GM21526 (cell line): ENCODE measurements around the gene RAB10.
"Not testable (repeated sequence)": the region's sequence is repeated elsewhere in the genome, so short reads cannot be mapped to it uniquely, and the experiment has no call there.

Experiments
- ATAC-seq: cut with Tn5 transposase; IDR thresholded peaks from one replicate; pipeline ENCODE4 v1.9.1; 2021; ENCODE audit warnings: moderate library complexity; ENCODE audit not compliant: unreplicated experiment, low FRiP score

RAB10 gene

DNA sequence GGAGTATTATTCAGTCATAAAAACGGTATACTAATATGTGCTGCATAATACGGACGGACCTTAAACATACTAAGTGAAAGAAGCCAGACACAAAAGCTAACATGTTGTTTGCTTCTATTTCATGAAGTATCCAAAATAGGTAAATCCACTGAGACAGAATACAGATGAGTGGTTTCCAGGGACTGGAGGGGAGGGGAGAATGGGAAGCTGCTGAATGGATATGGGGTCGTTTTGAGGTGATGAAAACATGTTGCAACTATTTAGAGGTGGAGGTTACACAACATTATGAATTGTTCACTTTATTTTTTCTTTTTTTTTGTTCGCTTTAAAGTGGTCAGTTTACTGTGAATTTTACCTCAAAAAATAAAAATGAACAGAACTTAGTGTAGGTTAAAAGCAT, 52.9 kb downstream of the RAB10 start:
- ATAC-seq = no peak

DNA sequence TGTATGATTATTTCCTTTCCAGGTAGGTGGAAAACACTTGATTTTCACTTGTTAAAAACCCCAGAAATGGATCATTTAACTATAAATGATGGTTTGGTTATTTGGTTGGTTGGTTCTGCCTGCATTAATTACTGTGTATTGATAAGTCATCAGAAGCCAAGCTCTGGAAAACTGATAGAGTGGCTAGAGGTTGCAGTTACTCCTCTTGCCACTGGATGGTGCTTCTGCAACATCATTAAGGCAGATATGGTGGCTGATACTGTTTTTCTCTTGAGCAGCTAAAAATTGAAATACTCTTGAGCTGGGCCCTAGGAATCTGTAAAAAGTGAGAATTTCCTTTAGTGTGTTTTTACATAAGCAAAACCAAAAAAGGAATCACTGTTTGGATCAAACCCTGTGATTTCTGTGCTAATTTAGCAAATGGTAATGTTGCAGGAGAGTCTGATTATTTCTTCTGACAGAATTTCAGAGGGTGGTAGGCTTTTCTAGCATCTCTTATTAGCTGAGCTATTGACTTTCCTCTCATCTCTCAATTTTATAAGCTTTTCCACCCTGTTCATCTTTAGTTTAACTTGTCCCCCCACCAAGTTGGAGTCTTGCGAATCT, 54.3 kb downstream of the RAB10 start:
- no peak for ATAC-seq

DNA sequence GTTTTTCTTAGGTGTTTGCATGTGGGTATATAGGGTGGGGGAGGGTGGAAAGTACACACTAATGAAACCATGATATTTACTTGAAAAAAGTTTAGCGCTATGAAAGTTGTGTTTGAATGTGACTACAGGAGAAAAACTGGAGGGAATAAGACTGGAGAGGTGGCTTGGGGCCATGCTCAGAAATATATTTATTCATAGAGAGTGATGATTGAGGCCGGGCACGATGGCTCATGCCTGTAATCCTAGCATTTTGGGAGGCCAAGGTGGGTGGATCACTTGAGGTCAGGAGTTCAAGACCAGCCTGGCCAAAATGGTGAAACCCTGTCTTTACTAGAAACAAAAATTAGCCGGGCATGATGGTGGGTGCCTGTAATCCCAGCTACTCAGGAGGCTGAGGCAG, 55.0 kb downstream of the RAB10 start:
- not testable (repeated sequence) for ATAC-seq

DNA sequence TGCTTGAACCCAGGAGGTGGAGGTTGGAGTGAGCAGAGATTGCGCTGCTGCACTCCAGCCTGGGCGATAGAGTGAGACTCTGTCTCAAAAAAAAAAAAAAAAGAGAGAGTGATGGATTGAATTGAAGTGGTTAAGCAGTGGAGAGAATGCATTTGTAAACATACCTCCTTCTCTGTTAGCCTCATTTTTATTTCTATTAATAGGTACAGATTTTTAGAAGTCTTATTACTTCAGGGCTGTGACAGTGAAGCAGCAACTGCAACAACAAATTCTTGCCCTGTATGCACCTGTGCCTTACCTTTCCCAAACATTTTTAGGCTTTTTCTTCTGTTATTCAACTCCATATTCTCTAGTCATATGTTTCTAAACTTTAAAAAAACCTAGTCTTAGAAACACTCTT, 55.5 kb downstream of the RAB10 start:
- no peak for ATAC-seq

DNA sequence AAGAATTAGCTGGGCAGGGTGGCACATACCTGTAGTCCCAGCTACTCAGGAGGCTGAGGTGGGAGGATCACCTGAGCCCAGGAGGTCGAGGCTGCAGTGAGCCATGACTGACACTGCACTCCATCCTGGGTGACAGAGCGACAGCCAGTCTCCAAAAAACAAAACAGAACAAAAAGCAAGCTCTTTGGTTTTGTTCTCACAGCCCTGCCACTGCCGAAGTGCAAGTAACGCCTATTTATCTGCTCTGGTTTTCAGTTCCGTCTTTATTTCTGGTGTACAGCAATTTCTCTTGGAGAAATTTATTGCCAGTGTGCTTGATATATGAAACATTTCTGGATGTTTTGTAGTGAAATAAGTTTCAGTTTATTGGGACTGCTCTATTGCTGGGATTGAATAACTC, 61.9 kb downstream of the RAB10 start:
- no peak for ATAC-seq

DNA sequence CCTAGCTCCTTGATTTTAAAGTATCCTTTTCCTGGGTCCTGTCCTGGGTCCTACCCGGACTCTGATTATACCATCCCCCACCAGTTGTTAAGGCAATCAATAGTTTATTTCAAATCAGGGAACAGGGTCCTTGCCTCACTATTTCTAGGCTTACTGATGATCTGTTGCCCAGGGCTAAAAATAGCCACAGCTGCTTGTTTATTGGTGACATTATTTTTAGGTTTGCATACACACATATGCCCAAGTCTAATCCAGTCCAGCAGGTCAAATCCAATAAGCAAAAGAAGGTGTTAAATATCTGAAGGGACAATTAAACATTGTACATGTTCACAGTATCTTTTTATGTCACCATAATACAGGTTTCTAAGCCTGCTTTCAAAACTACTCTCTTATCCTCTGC, 66.0 kb downstream of the RAB10 start:
- no peak for ATAC-seq

DNA sequence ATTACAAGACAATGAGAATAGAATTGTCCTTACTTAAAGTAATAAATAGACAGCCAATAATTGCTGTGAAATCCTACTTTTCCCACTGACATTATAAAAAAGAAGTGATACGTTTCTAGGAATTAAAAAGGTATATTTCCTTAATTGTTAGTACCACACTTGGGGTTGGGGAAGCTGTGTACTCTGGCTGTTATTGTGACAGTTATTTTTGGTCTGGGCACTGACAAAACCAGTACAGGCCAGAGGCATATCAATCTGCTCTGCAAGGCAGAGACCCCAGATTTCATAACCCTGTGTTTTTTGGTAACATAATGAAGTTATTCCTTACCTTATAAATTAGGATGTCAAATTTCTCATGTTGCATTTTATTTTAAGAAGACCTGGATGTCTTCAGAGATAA, 66.5 kb downstream of the RAB10 start:
- ATAC-seq = no peak

DNA sequence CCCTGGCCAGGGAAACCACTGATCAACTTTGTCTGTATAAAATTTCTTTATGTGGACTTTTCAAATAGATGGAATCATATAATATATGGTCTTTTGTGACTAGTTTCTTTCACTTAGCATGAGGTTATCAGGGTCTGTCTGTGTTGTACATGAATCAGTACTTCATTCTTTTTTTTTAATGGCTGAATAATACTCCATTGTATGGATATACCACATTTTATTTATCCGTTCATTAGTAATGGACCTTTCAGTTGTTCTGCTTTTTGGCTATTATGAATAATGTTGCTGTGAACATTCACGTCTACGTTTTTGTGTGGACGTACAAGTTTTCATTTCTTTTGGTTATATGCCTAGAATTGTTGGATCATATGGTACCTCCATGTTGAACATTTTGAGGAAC, 69.9 kb downstream of the RAB10 start:
- ATAC-seq = no peak

DNA sequence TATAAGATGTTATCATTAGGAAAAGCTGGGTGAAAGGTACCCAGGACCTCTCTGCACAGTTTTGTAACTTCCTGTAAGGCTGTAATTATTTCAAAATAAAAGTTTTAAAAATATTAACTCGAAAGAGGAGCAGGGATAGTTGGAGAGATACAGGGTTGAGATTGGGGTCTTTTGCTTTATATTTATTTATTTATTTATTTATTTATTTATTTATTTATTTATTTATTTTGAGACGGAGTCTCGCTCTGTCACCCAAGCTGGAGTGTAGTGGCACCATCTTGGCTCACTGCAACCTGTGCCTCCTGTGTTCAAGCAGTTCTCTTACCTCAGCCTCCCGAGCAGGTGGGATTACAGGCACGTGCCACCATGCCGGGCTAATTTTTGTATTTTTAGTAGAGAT, 74.8 kb downstream of the RAB10 start:
- not testable (repeated sequence) for ATAC-seq

DNA sequence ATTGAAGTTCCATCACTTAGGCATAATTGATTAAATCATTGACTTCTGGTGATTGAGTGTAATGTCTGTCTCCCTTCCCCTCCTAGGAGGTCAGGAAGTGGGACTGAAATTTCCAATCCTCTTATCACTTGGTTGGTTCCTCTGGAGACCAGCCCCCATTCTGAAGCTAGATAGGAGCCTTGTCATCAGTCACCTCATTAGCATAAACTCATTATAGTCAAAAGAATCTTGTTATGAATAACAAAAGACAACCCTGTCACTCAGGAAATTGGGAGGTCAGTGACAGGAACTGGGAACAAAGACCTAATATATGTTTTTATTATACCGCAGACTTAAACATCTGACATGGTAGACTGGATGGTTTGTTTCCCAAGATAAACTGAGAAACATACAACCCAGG, 78.3 kb downstream of the RAB10 start:
- ATAC-seq = no peak

DNA sequence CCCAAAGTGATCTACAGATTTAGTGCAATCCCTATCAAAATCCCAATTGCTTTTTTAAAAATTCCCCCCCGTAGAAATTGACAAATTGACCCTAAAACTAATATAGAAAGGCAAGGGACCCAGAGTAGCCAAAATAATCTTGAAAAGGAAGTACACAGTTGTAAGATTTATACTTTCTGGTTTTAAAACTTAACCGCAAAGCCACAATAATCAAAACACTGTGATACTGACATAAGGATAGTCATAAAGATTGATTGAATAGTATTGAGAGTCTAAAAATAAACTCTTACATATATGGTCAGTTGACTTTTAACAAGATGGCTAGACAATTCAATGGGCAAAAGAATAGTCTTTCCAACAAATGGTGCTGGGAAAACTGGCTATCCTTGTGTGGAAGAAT, 80.3 kb downstream of the RAB10 start:
- no peak for ATAC-seq

DNA sequence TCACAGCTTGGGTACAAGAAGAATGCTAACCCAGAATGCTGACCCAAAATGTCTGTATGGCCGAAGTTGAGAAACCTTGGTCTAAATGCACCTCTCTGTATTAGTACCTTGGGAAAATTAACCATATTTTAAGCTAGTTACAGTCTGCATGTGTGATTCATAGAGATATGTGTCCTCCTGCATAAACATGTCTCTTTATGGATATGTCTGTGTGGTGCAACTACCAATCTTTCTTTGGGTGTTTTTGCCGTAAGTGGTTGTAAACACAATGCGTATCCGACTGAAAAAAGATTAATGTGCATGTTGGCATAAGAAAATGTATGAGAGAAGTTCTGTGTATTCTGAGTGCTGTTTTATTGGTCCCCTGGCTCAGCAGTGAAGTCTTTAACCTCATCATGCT, 84.8 kb downstream of the RAB10 start:
- no peak for ATAC-seq

DNA sequence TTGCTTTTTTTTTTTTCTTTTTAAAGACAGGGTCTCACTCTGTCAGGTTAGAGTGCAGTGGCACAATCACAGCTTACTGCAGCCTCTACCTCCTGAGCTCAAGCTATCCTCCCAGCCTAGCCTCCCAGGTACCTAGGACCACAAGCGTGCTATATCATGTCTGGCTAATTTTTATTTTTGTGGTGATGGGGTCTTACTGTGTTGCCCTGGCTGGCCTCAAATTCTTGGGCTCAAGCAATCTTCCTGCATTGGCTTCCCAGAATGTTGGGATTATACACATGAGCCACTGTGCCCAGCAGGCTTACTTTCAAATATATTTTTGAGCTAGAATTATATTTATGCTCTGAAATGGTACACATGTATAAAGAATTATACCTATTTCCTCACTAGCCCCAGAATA, 85.6 kb downstream of the RAB10 start:
- ATAC-seq = no peak

DNA sequence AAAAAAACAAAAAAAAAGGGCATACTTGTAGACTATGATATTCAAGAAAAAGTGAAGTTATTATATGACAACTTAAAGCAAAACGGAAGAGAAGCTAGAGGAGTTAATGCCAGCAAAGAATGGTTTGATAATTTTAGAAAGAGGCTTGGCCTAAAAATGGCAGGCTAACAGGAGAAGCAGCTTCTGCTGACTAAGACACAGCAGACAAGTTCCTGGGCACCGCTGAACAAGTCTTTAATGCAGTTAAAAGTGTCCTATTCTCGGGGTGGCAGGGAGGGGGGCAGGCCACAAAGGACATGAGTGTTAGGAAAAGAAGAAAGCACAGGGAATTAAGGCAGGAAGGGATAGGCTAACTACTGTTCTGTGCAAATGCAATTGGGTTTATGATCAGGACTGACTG, 88.7 kb downstream of the RAB10 start:
- ATAC-seq = no peak

DNA sequence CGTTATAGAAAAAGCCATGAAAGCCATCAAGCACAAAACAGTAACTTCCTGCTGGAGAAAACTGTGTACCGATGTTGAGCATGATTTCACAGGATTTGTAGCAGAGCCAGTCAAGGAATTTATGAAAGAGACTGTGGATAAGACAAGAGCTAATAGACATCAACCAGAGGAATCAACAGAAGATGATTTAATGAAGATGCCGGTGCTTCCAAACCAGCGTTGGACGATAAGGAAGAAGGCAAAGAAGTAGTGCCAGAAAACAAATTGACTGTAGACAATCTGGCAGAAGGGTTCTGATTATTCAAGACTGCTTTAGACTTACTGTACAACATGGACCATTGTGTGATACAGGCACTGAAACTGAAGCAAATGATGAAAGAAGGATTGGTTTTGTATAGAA, 89.5 kb downstream of the RAB10 start:
- ATAC-seq = no peak

DNA sequence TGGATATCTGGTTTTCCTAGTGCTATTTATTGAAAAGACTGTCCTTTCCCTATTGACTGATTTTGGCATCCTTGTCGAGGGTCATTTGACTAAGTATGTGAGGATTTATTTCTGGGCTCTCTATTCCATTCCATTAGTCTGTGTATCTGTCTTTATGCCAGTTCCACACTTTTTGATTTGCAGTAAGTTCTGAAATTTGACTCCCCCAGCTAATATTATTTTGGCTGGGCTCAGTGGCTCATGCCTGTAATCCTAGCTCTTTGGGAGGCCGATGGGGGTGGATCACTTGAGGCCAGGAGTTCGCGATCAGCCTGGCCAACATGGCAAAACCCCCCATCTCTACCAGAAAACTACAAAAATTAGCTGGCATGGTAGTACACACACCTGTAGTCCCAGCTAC, 92.2 kb downstream of the RAB10 start:
- ATAC-seq = no peak

DNA sequence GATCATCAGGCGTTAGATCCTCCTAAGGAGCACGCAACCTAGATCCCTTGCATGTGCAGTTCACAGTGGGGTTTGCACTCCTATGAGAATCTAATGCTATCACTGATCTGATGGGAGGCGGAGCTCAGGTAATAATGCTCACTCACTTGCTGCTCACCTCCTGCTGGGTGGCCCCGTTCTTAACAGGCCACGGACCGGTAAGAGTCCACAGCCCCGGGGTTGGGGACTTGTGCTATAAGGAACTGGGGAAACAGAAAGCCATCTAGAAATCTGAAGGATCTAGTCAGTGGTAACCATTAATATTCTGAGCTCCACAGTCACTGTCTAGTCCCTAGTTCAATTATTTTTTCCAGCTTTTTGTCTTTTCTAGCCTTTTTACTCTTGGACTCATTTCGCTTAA, 94.3 kb downstream of the RAB10 start:
- ATAC-seq = no peak

DNA sequence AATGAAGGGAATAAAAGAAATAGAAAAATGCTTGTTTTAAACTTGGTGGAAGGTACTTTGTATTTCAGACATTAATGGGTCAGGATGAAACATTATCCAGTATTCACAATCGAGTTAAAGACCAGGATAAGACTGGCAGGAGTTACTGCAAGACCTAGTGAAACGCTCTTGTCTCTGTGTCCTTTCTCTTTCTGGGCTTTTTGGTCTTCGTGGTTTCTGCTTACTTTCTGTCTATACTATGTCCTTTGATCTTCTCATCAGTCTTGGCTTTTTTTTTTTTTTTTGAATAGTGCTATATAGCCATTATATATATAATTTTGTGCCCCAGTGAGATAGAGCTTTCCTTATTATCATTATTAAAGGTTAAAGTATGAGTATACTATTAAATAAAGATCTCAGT, 96.9 kb downstream of the RAB10 start:
- no peak for ATAC-seq

DNA sequence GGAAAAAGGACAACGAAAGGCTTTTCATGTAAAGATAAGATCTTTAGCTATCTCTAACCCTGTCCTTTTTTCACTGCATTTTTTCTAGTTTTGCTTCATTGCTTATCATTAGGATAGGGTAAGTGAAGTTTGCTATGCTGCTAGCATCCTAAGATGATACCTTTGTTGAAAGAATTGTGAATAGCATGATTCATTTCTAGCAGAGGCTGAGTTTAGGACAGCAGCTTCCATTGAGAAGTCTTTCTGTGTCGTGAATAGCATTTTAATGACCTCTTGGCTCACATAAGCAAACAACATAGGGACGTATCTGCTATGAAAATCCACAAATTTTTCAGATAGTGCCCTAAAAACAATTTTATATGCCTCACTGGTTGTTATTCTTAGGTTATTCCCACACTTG, 102.6 kb downstream of the RAB10 start:
- no peak for ATAC-seq

DNA sequence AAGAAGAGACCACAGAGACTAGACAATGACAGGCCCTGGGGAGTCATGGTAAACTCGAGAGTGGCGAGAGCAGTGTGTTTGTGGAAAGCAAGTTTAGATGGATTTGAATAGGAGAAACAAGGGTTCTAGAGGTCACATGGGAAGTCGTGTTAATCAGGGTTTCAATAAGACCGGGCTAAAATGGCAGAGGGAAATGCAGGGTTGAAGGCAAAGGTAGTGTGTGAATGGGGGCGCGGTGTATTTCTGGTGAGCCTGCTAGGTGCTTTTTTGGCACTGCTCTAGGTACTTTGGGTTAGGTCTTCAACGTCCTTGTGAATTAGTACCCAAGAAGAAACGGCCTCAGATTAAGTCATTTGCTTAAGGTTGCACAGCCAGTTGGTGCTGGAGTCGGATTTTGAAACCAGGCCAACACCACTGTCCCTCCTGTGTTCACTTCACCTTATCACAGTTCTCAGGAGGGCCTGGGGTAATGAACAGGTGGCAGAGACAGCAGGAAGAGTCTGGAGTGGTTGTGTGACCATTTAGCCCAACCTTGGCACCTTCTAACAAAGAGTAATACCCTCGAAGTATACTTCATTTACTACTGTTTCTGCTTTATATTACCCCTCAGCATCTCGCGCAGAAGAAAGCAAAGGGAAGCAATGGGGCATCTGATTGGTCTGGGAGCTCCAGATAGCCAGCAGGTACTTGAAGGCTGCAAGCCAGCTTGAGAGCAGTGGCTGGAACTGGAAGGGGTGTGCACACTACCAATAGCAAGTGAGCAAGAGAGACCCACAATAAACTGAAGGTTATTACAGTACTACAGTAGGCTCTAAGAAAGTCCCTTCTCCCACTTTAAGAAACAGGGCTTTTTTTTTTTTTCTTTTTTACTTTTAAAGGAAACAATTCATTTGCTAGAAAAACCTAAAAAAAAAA, 105.6 kb downstream of the RAB10 start:
- ATAC-seq = no peak

DNA sequence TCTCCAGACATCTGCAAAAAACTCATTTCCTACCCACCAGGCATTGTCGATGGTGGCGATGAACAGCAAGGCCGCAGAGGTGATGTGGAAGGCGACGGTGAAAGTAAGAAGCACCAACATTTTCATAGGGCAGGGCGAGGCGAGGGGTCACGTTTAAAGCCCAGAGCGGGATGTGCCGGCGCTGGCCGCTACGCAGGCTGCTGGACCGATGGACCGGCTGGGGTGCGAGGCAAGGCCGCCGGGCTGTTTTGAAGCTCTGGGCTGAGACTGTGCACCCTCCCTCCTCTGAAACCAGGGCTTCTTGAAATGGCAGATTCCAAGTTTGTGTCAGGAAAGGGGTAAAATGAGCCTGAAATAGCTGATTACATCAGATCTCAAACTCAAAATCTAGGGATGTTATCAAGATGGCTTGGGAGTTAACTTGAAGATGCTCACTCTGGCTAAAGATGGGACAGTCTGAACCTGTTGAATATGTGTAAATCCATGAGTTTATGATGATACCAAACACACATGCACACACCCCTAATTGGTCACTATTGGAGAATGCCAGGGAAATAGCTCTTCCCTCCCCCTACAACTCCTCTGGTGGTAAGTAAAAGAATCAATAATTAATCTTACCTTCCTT, 107.4 kb downstream of the RAB10 start:
- no peak for ATAC-seq

DNA sequence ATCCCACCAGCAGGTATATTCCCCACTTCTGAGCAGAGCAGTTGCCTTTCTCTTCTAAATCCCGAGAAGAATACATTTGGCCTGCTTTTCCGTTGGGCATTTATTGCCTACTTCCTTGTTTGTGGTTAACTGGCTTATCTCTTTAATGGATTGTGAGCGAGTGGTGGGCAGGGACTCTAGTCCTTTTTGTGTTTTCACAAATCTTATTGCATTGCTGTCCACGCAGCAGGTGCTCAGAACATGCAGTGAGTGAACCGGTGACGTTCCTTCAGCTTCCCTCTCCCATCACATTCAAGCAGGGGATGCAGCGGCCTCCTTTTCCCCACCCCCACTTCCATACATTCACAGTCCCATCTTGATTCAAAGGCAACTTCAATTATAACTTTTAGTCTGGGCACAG, 110.1 kb downstream of the RAB10 start:
- ATAC-seq = no peak
